LoVo (cell line): ENCODE results near the gene ENTR1.

Experiments used
- DNase-seq: peaks from one replicate; pipeline ENCODE4 v3.0.0-alpha.2; 2016; ENCODE audit warnings: low spot score

The ENTR1 gene, protein sequence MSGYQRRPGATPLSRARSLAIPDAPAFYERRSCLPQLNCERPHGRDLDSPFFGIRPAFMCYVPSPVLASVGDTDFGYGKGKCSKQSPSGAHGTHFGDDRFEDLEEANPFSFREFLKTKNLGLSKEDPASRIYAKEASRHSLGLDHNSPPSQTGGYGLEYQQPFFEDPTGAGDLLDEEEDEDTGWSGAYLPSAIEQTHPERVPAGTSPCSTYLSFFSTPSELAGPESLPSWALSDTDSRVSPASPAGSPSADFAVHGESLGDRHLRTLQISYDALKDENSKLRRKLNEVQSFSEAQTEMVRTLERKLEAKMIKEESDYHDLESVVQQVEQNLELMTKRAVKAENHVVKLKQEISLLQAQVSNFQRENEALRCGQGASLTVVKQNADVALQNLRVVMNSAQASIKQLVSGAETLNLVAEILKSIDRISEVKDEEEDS

DNA sequence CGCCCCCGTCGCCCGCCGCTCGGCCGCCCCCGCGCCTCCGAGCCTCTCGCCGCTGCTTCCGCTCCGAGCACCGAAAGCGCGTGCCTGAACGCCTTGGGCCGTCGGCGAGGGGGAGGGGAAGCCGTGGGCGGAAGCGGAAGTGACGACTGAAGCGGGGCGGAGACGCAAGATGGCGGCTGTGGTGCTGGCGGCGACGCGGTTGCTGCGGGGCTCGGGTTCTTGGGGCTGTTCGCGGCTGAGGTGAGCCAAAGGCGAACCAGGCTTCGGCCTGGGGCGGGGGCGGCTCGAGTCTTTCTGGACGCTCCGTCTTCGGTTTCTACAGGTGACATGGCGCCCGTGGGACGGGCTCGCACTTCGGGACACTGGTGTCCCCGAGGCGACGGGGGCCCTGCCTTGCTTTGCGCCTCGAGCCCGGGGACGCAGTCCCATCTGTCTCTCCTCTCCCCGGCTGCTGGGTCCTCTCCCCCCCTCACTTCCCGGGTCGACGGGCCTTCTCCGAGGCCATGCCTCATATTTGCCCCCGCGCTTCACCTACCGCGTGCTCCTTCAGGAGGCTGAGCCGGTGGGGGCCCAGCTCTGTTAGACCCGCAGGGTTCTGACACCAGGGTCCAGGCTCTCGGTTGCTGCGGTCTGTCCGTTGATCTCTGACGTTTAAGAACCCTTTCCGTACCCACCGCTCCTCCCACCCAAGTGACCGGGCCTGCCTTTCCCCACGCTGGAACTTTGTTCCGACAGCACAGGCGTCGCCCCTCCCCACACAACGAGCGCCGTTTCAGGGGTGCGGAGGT is at the start of gene ENTR1, which contains the start of gene PMPCA:
ENTR1 (minus strand) TSS at position 115 of the 788 bp plus-strand sequence. CDS start 217 bp downstream, outside the sequence.
PMPCA (plus strand) TSS at position 159 of the 788 bp plus-strand sequence; CDS start at position 170, 11 bp downstream.
- peak; percentile 93 for DNase-seq

DNA sequence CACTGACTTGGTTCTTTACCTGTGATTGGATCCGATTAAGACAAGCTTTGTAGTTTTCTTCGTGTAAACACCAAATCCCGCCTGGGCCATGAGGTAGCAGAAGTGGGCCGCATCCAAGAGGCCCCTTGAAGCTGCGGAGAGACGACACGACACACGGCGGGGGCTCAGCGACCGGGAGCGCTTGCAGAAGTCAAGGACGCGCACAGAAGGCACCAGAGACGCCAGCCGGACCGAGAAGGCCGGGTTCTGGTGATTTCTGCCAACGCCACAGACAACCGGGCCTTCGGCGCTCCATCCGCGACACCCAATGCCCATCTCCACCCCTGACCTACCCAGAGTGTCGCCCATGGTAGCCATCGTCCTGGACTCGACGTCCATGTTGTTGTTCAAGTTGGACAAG is 49.0 kb upstream of the ENTR1 start:
- DNase-seq: no peak

DNA sequence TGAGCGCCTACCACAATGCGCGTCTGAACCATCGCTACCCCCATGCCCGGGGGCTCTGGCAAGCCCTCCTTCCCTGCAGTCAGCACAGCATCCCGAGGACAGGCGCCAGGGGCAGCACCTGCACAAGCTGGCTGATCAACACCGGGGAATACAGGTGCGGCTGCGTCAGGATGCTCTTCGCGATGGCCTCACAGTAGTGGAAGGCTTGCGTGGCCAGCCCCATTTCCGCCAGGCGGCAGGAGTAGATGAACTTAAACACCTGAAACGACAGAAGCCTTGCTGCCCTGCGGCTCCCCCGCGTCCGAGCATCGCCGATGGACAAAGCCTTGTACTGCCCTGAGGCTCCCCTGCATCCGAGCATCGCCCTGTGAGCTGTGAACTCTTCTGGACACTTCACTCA is 46.9 kb upstream of the ENTR1 start:
- DNase-seq: no peak

DNA sequence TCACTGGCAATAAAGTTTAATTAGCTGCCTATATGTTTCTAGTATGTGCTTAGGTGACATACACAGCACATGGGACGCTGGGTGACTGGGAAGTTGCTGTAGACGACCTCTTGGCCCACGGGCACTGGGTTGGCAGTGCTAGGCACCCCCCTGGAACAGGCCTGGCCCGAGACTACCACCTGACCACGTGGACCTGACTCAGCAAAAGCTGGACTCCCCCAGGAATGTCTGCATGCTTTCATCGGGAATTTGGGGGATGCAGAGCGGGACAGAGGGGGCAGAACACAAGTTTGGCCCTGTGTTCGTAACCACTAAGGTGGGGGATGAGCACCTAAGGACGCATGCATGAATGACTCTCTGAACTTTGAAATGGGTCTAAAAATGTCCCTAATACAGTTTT is 45.8 kb upstream of the ENTR1 start:
- no peak for DNase-seq

DNA sequence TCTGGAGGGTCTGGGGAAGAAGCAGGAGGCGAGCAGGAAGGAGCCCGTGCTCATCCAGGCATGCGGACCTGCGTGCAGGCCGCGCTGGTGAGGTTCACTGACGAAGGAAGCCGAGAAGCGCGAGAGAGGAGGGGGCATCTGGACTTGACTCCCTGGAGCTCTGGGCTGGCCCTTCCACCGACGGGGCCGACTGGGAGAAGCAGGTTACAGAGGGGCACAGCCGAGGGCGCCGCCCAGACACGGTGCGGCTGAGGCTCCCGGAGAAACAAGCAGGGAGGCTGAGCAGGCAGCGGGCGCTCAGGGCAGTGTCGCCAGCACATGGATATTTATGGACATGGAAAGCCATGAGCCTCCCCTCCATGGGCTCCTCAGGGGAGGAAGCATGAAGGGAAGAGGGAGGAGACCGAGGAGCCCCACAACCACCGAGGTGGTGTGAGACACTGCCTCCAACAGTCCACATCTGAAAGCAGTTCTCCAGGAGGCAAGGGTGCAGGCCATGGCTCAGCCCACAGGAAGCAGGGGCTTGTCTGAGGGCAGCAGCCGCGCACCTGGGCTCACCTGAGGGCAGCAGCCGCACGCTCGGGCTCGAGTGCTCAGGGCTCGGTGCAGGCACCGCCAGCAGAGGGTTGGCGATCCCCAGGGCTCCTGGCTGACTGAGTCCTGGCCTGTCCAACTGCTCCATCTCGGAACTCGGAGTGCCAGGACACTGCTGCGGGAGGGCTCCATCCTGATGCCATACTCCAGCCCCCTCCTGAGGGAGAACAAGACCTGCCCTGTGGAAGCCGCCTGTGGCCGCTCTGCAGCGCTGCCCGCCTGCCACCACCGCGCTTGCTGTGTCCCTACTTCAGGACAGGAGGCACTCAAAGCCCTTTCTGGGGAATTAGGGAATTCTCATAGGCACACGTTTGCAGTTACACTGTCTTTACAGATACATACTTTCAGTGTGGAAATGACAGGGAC is 44.9 kb upstream of the ENTR1 start:
- no peak for DNase-seq

DNA sequence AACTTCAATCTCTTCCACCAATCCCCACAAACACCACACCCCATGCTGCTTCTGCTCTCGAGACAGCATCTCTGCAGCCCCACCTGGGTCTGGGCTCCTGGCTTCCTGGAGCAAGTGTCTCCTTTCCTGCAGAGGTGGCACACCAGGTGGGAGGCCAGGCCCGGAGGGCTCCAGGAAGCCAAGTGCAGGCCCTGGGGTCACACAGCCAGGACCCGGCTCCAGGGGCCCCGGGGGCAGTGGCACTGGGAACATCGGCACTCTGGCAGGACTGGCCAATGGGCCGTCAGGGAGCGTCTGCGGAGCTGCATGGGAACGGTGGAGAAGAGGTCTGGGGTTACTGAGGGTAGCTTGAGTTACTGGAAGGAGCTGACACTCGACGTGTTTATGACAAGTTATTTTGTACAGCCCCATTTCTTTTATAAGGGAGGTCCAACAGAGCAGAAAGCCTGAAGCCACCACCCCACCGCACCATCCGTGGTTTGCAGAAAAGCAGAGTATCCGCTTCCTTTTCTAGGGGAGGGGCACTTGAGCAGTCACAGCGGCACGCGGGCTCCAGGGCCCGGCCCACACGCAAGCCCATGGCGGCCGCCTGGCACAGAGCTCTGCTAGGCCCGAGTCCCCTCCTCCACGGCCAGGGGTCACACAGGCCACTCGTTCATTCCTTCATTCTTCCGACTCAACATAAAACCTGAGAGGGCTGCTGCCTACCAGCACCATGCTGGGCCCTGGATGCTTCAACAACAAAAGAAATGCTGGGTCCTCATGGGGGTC is 43.8 kb upstream of the ENTR1 start:
- no peak for DNase-seq

DNA sequence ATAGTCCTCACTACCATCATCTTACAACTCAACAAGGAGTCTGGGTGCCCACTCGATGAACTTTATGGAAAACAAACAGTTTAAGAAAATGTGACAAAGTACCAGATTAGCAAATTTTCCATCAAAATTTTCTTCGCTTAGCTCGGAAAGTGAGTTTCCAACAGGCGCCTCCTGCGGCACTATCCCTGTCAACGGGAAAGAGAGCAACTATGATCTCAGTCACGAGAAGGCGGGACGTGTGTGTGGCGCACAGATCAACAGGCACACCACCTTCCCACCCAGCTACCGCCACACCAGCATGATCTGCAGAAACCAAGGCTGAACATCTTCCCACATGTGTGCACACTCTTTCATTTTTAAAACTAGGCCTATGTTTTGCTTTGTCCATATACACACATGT is 42.9 kb upstream of the ENTR1 start:
- no peak for DNase-seq

DNA sequence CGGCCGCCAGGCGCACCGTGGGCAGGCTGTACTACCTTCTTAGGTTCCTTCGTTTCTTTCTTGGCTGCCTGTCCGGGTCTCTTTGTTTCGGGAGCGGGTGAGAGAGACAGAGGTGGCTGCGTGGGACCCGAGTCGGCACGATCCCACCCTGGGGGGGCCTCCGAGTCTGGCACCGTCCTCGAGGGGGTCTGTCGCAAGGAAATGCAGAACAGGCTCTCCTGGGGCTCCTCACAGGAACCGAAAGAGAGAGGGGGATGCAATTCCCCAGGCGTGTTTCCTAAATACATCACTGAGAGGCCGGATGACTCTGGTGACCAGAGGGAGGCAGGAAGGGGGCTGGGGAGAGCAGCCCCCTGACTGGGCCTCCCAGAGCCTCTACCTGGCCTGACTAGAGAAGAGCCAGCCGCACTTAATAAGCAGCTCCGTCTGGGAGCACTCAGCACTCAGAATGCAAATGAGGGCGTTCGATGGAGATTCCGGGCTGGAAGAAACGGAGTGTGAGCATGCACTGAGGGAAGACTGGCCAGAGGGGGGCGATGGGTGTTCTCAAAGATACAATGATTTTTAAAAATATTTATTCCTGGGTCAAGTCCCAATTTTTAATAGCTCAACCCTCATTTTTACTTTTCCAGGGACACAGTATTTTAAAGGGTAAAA is 40.9 kb upstream of the ENTR1 start:
- DNase-seq: no peak

DNA sequence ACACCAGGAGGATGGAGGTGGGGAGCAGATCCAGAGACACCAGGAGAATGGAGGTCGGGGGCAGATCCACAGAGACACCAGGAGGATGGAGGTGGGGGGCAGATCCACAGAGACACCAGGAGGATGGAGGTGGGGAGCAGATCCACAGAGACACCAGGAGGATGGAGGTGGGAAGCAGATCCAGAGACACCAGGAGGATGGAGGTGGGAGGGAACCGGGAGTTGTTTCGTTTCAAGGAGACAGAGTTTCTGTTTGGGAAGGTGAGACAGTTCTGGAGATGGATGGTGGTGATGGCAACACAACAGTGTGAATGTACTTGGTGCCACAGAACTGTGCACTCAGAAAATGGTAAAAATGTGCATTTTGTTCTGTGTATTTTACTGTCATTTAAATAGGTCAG is 38.2 kb upstream of the ENTR1 start:
- no peak for DNase-seq

DNA sequence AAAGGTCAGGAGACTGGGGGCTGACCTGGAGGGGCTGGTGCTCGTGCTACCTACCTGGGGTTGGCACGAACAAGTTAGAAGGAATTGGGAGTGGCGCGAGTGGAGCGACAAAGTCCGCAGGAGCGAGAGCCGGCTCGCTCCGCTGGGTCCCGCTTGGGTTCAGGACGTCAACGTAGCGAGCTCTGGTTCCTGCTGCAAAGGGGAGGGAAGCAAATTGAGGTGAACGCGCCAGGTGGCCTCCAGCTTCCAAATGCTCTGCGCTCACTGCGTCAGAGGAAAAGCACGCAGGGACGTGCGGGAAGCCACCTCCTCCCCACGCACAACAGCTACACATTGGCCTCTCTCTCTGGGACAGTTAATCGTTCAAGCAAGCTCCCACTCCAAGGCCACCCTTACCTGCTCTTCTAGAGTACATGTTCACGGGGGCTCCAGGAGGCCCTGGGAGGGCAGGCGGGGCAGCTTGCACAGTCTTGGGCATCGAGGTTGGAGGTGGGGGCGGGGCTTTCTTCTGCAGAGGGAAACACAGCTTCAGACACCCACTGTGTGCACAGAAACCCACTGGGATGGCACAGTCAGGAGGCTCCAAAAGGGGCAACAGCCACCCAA is 36.9 kb upstream of the ENTR1 start:
- no peak for DNase-seq

DNA sequence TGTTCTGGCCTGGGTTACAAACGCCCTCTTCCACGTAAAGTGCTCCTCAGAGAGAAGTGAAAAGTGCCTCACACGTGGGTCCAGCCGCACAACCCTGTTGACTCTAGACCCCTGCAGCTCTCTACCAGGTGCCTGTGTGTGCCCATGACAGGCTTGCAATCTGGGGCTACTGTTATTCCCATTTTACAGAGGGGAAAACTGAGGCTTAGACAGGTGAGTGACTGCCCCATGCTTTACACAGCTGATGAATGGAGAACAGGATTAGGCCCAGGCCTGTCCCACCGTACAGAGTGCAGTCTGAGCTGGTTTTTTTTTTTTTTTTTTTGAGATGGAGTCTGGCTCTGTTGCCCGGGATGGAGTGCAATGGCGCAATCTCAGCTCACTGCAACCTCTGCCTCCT is 35.4 kb upstream of the ENTR1 start:
- no peak for DNase-seq

DNA sequence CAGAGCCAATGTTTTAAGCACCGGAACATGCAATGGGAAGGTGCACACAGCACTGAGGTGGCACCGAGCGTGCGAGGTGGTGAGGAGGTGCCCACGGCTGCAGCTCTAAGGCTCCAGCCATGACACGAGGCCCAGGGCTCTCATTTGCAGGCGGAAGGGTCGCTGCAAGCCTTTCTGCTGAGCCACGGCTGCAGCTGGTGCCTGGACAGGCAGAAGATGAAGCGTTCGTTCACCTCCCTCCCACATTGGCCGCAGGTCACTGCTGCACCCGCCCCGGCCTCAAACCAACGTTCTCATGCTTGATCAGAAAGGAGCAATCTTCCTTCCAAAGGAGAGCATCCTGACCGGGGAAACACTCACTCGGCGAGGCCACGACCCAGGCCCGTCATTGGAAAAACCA is 33.7 kb upstream of the ENTR1 start:
- no peak for DNase-seq

DNA sequence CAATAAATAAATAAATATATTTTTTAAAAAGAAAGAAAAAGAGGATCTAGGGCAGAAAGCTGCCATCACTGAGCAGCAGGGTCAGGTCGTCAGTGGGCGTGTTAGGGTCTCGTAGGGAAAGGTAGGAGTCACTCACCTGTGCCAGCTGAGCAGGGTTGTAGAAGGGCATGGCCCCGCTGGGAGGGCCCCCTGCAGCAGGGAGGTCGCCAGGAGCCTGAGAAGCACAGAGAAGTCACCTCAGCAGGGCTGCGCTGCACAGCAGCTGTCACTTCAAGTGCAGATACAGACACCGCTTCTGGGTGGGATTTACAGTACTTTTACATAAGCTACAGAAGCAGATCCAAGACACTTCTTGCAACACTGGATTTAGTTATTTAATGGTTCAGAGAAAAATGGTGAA is 33.3 kb upstream of the ENTR1 start:
- no peak for DNase-seq

DNA sequence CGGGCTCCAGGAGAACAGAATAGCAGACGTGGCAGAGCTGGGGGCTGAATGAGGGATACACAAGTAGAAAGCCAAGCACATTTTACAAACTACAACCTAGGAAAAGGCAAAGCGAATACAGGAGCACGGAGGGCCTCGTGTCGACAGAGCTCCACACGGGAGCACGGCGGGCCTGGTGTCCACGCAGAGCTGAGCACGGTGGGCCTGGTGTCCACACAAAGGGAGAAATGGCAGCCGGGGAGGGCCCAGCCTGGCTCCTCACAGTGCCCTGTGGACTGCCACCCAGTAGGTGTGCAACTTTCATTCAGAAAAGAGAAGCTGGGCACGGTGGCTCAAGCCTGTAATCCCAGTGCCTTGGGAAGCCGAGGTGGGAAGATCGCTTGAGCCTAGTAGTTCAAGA is 32.7 kb upstream of the ENTR1 start:
- DNase-seq: no peak

DNA sequence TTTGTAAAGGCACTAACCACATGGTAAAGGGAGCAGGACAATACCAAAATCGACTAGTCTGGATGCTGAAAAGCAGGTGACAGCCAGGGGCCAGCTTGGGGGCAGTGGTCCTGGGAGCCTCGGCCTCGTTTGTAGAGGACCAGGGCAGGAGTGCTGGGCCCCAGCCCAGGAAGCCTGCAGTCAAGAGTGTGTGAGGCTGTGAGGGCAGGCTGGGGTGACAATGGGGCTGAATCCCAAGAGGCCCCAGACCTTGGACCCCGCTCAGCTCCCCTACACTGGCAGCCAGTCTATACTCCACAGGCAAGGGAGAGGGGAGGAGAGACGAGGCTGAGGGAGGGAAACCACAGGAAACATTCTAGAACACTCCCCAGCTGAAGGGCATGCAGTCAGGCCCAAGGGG is 31.9 kb upstream of the ENTR1 start:
- DNase-seq: no peak

DNA sequence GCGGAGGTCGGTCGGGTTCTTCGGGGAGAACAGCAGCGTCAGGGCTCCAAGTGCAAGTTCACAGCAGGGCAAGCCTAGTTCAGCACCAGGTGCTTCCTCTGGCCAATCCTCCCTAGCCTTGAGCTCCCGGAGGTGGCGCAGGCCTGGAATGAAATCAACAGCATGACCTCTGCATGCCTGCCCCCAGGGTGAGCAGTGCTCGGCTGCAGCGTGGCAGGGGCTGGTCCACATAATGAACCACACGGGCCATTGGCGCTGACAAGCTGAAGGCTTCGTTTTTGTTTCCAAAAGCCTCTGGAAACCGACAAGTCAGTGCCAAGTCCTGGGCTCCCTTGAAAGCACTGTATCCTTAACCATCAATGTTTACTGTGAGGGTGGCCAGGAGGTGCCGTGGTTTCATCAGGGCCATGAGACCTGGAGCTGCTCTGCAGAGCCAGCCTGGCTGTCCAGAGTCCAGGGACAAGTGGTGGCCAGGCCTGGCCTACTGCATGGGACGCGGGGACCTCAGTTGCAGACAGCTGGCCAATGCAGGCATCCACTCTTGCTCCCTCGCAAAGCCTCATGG is 31.3 kb upstream of the ENTR1 start:
- DNase-seq: no peak

DNA sequence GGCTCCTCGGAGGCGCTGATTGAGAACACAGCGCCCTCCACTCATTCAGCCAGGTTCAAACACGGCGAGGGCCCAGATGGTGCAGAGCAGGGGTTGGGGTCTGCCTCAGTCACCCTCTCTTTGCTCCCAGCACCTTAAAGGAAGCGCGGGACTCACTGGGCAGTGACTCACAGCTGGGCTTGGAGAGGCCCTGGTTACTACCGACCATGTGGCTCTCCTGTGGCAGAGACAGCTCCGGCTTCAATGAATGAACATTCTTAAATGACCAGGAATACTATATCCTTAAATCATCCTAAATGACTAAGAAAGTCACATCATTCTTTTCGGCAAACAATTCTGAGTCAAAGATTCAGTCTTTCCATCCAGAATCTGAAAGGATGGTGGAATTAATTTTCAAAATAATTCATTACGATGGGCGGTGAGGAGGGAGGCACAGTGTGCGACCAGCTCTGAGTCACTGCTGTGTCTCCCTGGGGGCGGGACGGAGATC is 30.8 kb upstream of the ENTR1 start:
- DNase-seq: no peak

DNA sequence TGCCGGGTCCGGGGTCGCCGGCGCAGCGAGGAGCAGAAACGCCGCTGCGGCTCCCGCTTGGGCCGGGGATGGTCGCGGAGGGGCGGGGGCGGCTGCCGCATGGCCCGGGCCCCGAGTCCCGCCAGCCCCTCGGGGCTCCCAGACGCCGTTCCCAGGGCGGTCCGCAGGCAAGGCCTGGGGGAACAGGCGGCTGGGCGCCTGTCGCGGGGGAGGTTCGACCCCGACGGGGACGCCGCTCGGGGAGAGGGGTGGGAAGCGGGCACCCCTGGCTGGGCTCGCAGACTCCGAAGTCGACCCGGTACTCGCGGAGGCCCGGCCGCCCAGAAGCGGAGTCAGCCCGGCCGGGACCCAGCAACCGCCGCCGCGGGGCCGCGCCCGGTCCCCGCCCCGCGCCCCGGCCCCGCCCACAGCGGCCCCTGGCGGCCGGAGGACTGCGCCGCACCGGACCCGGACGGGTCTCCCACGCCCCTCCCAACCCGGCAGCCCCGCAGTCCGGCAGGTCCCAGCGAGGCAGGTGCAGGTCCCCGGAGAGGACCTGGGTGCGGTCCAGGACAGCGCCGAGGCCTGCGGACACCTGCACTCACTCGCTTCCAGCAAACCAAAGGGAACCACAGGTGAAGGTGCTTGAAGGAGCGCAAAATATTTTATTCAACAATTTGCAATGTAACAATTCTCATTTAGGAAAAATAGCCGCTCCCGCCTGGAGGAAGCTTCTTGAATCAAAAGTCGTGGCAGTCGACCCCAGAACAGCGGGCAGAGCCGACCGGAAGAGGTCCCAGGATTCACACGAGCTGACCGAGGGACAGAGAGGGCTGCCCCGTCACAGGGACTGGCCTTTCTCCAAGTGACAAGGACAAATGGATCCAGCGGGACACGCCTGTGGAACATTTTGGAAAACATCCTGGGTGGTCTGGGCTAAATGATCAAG is 29.3 kb upstream of the ENTR1 start, which contains the start of gene INPP5E:
INPP5E (minus strand) TSS at position 365 of the 928 bp plus-strand sequence. CDS start 426 bp downstream, outside the sequence.
- peak; percentile 68 for DNase-seq
